HFF-Myc (cell line): ENCODE results near the gene DSE.

Source experiments
- DNase-seq: peaks from one replicate; pipeline ENCODE4 v3.0.0-alpha.2; 2011; ENCODE audit warnings: low read depth; ENCODE audit errors: extremely low read depth
- H3K4me3 ChIP-seq: replicated peaks from 2 replicates; pipeline ENCODE4 v1.5.1; 2011; ENCODE audit warnings: low read depth, mild to moderate bottlenecking, control low read depth, low read length
- CTCF ChIP-seq: IDR thresholded peaks from 2 replicates; pipeline ENCODE4 v1.5.1; 2012; ENCODE audit warnings: mild to moderate bottlenecking, low read depth, low read length, control low read depth; ENCODE audit errors: missing control alignments

DSE gene

GRCh38 chr6:116351101-116351500 lies 19.6 kb upstream of the DSE start:
- no peak for TF ChIP-seq CTCF
- no peak for DNase-seq
- H3K4me3 ChIP-seq = no peak overlapping the region

GRCh38 chr6:116352515-116353471 lies 18.0 kb upstream of the DSE start:
- no peak overlapping the region for H3K4me3 ChIP-seq
- DNase-seq = no peak
- TF ChIP-seq CTCF = no peak

GRCh38 chr6:116354236-116354635 lies 16.5 kb upstream of the DSE start:
- DNase-seq = no peak
- H3K4me3 ChIP-seq = no peak overlapping the region
- TF ChIP-seq CTCF = no peak

GRCh38 chr6:116355796-116356195 lies 15.0 kb upstream of the DSE start:
- H3K4me3 ChIP-seq = no peak overlapping the region
- no peak for TF ChIP-seq CTCF
- no peak for DNase-seq

GRCh38 chr6:116359131-116359530 lies 11.6 kb upstream of the DSE start:
- no peak for DNase-seq
- no peak for TF ChIP-seq CTCF

GRCh38 chr6:116359835-116360234 lies 10.9 kb upstream of the DSE start:
- no peak overlapping the region for H3K4me3 ChIP-seq
- no peak for DNase-seq
- TF ChIP-seq CTCF = no peak

More at GRCh38 chr6:116359131-116359530, 11.6 kb upstream of the DSE start:
- H3K4me3 ChIP-seq = no peak overlapping the region
